ENCODE data around the gene OR10R2.

DNA sequence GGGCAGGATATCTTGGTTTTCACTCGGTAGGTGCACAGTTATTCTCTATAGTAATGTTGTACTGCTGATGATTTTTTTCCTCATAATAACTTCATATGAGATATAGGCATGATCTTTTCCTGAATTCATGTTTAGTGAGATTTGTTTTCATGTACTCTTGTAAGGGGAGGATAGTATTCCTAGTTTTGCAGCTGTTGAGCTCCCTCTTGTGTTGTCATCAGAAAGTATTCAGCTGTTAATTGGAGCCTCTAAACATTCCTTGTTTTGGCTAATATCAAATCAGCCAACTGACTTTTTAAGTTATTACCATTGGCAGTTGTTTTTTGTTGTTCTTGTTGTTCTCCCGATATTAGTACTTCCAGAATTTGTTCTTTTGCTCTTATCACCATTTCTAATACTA lies 24.4 kb downstream of the OR10R2 start:
- TF ChIP-seq RAD21 (IDR thresholded peaks at IDR 0.05; ENCODE audit: low read depth) (0 out of 2 replicates have a peak, but pooled peaks have one; percentile 17), EZH2 (IDR thresholded peaks at IDR 0.05) (no peak), POLR2A (IDR thresholded peaks at IDR 0.05; ENCODE audit: borderline replicate concordance, extremely low read depth, insufficient read depth, insufficient read length) (no peak), TCF7L2 (IDR thresholded peaks at IDR 0.05; ENCODE audit: borderline replicate concordance, extremely low read depth, insufficient read depth, insufficient read length) (no peak), EZH2phosphoT487 (IDR thresholded peaks at IDR 0.05; ENCODE audit: borderline replicate concordance) (no peak), POLR2AphosphoS5 (IDR thresholded peaks at IDR 0.05; ENCODE audit: low read depth, low read length) (no peak), SP1 (IDR thresholded peaks at IDR 0.05; ENCODE audit: low read depth) (no peak), EGR1 (IDR thresholded peaks at IDR 0.05; ENCODE audit: low read depth) (no peak)
- TF ChIP-seq, protein P1, sequence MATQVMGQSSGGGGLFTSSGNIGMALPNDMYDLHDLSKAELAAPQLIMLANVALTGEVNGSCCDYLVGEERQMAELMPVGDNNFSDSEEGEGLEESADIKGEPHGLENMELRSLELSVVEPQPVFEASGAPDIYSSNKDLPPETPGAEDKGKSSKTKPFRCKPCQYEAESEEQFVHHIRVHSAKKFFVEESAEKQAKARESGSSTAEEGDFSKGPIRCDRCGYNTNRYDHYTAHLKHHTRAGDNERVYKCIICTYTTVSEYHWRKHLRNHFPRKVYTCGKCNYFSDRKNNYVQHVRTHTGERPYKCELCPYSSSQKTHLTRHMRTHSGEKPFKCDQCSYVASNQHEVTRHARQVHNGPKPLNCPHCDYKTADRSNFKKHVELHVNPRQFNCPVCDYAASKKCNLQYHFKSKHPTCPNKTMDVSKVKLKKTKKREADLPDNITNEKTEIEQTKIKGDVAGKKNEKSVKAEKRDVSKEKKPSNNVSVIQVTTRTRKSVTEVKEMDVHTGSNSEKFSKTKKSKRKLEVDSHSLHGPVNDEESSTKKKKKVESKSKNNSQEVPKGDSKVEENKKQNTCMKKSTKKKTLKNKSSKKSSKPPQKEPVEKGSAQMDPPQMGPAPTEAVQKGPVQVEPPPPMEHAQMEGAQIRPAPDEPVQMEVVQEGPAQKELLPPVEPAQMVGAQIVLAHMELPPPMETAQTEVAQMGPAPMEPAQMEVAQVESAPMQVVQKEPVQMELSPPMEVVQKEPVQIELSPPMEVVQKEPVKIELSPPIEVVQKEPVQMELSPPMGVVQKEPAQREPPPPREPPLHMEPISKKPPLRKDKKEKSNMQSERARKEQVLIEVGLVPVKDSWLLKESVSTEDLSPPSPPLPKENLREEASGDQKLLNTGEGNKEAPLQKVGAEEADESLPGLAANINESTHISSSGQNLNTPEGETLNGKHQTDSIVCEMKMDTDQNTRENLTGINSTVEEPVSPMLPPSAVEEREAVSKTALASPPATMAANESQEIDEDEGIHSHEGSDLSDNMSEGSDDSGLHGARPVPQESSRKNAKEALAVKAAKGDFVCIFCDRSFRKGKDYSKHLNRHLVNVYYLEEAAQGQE (IDR thresholded peaks at IDR 0.05; ENCODE audit: low read depth), result no peak
- TF ChIP-seq, protein P2, sequence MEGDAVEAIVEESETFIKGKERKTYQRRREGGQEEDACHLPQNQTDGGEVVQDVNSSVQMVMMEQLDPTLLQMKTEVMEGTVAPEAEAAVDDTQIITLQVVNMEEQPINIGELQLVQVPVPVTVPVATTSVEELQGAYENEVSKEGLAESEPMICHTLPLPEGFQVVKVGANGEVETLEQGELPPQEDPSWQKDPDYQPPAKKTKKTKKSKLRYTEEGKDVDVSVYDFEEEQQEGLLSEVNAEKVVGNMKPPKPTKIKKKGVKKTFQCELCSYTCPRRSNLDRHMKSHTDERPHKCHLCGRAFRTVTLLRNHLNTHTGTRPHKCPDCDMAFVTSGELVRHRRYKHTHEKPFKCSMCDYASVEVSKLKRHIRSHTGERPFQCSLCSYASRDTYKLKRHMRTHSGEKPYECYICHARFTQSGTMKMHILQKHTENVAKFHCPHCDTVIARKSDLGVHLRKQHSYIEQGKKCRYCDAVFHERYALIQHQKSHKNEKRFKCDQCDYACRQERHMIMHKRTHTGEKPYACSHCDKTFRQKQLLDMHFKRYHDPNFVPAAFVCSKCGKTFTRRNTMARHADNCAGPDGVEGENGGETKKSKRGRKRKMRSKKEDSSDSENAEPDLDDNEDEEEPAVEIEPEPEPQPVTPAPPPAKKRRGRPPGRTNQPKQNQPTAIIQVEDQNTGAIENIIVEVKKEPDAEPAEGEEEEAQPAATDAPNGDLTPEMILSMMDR (IDR thresholded peaks at IDR 0.05 in 2 of 3, conservative IDR thresholded peaks at IDR 0.05 in 1 of 3; ENCODE audit: borderline replicate concordance in 1 of 3, insufficient read depth in 1 of 3, low read depth in 2 of 3, low read length in 2 of 3), result 0 out of 6 replicates have a peak, but pooled peaks of 1 of the 3 experiments have one; percentile 25
- TF ChIP-seq, protein P3, sequence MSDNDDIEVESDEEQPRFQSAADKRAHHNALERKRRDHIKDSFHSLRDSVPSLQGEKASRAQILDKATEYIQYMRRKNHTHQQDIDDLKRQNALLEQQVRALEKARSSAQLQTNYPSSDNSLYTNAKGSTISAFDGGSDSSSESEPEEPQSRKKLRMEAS (IDR thresholded peaks at IDR 0.05), result no peak

Measured in HCT116 (cell line).